GM13977 (cell line): ENCODE data around the gene COL6A1.

Source experiments
- DNase-seq: peaks from one replicate; pipeline ENCODE4 v3.0.0; 2012; ENCODE audit warnings: low spot score
- in situ Hi-C: fragments of 300-500 bp; cut with MboI; formaldehyde crosslinking; loops from one replicate; pipeline ENCODE4 v1.12.0; 2022; ENCODE audit warnings: low sequenced_read_pairs, low pct_unique_long_range_greater_than_20kb, mixed read lengths, inconsistent platforms; ENCODE audit not compliant: unreplicated experiment
- TF ChIP-seq, protein P1 (sequence below): IDR thresholded peaks from 2 replicates; pipeline ENCODE4 v1.5.1; 2012; ENCODE audit warnings: mild to moderate bottlenecking, control low read depth; ENCODE audit not compliant: insufficient read depth; ENCODE audit errors: extremely low read depth, missing control alignments

The COL6A1 gene

DNA sequence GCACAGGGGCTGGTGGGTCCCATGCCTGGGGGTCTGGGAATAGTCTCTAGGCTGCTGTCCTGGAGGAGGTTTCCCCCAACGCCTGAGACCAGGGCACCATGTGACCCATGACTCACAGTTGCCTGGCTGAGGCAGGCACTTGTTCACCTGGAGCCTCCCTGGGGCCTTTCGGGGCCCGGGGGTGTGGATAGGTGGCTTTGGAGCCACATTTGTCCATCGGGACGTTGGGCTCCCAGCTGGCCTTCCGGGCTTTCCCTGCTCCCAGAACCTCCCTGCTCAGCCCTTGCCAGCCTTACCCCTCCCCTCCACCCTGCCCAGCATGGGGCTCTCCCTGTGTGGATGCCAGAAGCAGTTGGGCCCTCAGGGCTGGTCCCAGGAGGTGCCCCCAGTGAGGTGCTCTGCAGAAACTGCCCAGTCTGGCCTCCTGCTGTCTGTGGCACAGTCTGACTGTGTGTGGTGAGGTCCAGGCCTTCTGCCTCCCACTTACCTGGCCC lies 14.2 kb downstream of the COL6A1 start:
- in situ Hi-C loops, result no loop called here
- TF ChIP-seq, protein P1, sequence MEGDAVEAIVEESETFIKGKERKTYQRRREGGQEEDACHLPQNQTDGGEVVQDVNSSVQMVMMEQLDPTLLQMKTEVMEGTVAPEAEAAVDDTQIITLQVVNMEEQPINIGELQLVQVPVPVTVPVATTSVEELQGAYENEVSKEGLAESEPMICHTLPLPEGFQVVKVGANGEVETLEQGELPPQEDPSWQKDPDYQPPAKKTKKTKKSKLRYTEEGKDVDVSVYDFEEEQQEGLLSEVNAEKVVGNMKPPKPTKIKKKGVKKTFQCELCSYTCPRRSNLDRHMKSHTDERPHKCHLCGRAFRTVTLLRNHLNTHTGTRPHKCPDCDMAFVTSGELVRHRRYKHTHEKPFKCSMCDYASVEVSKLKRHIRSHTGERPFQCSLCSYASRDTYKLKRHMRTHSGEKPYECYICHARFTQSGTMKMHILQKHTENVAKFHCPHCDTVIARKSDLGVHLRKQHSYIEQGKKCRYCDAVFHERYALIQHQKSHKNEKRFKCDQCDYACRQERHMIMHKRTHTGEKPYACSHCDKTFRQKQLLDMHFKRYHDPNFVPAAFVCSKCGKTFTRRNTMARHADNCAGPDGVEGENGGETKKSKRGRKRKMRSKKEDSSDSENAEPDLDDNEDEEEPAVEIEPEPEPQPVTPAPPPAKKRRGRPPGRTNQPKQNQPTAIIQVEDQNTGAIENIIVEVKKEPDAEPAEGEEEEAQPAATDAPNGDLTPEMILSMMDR, result no peak
- DNase-seq, result no peak

DNA sequence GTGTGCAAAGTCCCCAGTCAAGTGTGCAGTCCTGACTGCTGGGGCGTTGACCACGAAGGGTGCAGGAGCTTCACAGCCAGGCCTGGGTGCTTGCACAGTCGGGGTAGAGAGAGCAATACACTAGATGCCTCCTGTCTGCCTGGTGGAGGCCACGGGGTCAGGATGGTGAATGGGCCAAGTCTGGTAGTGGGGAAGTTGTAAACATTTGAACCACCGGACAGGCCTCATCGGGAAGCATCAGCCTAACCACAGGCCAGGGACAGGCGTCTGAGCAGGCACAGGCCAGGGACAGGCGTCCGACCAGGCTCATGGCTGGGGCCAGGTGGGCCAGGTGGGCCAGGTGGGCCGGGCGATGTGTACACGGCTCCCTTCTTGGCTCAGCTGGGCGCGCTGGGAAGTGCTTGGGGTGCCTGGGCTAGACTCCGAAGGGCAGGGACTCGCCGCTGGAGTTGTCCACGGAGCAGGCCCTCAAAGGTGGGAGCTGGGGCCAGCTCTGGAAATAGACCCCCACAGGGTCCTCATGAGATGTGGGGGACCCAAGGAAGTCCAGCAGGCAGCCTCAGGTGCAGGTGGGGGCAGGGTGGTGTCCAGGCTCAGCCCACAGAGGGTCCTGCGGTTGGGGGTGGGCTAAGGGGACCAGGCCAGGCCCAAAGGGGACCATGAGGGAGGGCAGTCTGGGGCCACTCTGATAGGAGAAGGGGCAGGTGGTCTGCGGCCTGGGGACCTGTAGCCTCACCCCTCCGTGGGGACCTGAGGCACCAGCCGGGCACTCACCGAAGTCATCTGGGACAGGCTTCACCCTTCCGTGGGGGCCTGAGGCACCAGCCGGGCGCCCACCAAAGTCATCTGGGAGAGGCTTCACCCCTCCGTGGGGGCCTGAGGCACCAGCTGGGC lies 15.0 kb downstream of the COL6A1 start:
- no peak for DNase-seq
- in situ Hi-C loops, result no loop called here
- TF ChIP-seq, protein P1, result no peak

DNA sequence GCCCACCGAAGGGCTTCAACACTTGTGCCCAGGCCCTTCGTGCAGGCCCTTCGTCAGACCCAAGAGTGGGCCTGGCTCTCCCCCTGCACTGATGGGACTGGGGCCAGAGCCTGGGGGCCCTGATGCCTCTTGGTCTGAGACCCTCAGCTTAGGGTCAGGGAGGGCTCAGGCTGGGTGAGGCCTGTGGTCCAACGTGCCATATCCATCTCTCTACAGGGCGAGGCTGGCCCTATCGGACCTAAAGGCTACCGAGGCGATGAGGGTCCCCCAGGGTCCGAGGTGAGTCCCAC lies 15.6 kb downstream of the COL6A1 start:
- in situ Hi-C loops, result no loop called here
- TF ChIP-seq, protein P1, result no peak
- DNase-seq, result no peak

DNA sequence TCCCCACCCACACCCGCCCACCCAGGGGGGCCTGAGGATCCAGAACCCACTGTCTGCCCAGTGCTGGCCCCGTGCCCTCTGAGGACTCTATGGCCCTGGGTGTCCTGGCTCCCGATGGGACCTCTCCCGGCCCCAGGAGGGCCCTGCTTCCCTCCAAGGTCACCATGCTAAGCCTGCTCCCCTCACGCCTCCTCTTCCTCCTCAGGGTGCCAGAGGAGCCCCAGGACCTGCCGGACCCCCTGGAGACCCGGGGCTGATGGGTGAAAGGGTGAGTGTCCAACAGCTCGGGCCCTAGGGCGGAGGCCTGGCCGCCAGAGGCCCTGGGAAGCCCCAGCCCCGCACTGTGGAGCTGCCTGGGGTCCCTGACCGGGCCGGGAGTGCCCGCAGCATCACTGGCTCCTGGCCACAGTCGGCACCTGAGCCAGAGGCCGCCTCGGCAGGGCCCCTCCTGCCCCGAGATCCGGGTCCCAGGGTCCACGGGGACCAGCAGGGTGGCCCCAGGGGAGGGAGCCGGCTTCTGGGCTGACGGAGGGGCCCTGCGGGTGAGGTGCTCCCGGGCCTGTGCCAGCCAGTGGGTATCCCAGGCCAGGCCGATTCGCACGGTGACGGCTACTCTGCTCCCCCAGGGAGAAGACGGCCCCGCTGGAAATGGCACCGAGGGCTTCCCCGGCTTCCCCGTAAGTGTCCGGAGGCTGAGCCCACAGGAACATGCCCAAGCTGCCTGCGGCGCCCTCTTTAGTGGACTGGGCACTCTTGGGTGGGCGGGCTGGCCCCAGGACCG lies 16.1 kb downstream of the COL6A1 start:
- TF ChIP-seq, protein P1, result no peak
- no peak for DNase-seq
- in situ Hi-C loops, result no loop called here

DNA sequence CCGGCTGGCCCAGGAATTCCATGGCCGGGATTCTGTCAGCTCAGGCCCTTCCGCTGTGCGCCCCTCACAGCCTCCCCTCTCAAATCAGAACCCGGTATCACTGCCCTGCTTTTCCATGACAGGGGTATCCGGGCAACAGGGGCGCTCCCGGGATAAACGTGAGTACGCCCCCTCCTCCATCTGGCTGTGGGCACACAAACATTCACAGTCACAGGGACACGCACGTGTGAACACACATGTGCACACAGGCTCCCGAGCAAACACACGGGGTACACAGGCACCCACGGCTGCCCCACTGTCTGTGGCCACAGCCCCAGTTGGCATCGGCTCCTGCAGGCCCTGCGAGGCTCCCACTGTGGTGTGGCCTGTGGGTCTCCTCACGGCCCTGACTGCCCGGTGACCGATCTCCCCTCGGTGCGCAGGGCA lies 16.7 kb downstream of the COL6A1 start:
- in situ Hi-C loops, result no loop called here

DNA sequence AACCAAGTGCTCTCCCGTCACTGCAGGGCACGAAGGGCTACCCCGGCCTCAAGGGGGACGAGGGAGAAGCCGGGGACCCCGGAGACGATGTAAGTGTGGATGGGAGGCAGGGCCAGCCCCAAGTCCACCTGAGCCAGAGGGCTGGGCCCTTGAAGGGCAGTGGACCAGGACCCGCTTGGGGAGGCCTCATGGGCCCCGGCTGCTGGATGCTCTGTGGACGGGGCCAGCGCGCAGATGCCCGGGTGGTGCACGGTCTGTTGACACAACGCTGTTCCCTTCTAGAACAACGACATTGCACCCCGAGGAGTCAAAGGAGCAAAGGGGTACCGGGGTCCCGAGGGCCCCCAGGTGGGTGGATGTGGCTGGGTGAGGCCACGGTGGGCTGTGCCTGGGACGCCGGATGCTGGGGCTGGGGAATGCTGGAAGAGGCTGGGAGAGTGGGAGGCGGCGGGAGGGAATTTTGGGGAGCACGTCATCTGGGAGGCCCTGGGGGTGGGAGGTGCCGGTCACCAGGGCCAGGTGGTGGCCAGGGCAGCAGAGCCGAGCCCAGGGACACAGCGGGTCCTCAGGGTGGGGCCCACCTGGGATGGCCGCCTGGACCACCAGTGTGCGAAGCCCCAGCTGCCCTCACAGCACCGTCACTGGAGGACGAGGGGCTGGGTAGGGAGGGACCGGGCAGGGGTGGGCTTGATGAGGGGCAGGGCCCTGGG lies 17.5 kb downstream of the COL6A1 start:
- TF ChIP-seq, protein P1, result no peak
- DNase-seq, result no peak
- in situ Hi-C loops, result no loop called here

More for the DNA sequence above, 16.7 kb downstream of the COL6A1 start:
- no peak for DNase-seq
- TF ChIP-seq, protein P1, result no peak
